HG03571 (cell line): ENCODE measurements around the gene FLVCR2.

ENCODE experiments used
- ATAC-seq: cut with Tn5 transposase; IDR thresholded peaks from one replicate; pipeline ENCODE4 v1.9.1; 2021; ENCODE audit not compliant: unreplicated experiment

FLVCR2 gene

DNA sequence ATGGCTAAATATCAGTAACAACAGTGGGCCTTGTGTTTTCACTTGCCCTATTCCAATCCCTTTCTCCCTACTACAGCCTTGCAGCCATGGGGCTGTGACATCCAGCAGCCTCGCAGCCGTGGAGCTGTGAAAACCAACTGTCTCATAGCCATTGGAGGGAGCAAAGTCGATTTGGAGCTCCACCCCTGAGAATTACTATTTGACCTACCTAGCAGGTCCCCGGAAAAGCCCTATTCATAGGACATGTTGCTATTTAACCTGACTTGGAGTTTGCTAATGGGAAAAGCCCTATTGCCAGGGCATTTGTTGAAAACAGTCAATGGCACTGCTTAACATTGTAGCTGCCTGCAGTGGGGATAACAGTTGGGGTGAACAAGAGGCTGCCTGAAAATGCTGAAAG lies 49.0 kb downstream of the FLVCR2 start:
- ATAC-seq = no peak

DNA sequence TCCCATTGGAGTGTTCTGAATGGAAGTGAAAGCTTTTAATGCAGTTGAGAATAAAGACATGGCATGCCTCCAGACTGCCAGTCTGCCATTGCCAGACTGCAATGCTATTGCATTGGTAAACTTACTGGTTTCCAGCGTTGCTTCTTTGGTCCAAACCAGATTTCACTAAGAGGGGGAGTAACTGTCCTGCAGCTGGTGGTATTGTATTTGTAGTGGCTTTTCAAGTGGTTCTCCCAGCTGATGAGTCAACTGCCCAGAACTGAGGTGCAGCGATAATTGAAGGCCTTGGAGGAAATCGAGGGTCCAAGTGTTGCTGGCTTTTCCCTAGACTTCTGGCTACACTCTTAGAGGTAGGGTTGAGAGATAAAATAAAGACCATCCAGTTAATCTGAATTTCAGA lies 50.4 kb downstream of the FLVCR2 start:
- no peak for ATAC-seq

DNA sequence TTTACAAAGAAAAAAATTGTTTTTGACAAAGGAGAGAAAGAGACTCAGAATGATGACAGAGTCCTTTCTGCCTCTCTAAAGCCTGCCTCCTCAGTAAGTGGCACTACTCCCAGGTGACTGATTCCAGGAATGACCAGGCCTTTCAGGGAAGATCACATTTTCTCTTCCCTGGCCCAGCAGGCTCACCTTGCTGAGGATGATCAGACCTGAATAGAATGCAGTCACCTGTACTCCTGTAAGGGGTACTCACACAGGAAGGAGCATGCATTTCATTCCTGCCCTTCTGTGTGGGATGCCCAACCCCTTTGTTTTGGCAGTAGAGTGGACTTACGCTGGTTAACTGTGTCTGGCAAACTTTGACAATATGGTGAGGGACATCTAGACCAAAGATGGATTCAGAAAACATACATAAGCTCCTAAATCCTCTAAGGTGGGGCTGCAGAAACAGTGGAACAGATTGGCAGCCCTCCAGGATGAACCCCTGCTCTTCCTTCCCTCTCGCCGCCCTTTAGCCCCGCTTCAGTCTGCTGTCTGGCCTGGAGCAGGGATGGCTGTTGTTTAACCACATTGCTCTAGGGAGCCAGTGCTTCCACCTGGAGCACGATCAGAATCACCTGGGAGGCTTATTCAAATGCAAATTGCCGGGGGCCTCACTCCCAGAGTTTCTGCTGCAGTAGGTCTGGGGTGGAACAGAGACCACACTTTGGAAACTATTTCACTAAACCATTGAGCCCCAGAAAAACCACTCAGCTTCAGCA lies 52.5 kb downstream of the FLVCR2 start:
- ATAC-seq = no peak

DNA sequence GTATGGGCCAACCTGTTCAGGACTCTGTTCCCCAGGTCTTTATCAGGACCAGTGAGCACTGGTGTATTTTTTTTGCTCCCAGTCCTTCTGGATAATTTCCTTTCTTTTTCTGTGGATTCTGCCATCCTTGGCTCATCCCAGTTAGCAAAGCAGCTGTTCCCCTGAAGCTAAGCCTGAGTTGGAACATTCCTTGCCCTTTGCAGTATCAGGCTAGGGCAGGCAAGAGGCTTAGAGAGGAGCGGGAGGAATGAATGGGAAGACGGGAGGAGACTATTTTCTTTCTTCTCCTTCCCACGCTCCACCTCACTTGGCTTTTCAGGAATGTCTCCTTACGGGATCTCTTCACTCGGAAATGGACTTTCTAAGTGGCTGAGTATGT lies 53.0 kb downstream of the FLVCR2 start:
- ATAC-seq = no peak

DNA sequence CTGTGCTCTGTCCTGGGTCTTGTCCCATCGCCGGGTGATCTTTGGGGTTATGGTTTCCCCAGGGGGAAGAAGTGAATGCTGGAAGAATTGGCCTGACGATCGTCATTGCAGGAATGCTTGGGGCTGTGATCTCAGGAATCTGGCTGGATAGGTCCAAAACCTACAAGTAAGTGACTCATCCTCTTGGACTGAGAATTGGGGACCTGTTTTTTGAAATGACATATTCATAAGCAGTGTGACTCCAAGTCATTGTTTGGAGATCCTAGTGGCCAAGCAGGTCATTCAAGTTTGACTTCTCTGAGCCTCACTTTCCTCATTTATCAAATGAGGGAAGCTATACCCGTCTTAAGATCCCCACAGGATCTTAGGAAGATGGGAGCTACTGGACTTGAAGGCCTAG lies 56.4 kb downstream of the FLVCR2 start:
- ATAC-seq = no peak

DNA sequence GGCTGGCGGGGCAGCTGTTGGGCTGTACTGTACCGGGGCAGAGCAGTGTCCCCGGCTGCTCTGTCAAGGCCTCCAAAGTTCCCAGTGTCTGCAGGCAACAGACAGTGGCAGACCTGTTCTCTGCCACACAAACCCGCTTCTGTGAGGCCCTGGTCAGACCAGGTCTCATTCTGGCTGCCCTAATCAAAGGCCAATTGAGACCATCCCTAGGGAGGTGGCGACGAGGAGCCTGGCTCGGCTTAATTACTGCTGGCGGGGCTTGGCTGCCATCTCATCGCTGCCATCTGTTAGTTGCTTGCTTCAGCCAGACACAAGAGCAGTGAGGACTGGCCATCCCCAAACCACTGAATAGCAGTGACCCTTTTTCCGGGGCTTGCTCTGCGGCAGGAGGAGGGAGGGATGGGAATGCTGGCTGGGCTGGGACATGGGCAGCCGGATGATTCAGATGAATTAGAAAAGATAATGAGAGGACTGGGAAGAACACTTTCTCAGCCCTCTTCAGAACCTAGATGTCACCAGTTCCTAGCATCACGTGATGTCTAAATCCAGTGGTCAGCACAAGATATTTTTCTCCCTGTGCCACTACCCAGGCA lies 57.8 kb downstream of the FLVCR2 start:
- ATAC-seq = no peak

DNA sequence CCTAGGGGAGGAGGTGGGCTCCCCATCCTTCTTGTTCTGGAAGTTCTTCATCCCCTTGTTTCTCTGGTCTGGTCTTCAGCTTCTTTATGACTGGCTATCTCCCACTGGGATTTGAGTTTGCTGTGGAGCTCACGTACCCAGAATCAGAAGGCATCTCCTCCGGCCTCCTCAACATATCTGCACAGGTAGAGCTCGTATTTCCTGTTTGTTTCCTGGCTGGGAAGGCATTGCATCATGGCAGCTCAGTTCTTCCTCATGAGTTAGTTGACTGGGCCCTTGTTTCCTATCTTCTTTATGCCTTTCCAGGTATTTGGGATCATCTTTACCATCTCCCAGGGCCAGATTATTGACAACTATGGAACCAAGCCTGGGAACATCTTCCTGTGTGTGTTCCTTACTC lies 62.5 kb downstream of the FLVCR2 start:
- no peak for ATAC-seq

DNA sequence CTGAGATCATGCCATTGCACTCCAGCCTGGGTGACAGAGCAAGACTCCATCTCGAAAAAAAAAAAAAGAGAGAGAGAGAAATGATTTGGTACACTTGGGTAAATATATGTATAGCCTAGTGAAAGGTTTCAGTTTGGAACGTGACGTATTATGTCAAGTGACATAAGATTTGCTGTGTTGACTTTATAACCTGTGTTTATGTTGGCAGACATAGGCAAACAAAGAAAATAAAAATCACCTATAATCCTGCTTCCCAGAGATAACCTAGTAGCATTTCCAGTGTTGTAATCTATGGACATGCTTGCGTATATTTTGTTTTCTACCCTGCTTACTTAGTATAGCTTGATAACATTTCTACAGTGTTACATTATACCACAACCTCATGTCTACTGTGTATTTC lies 65.6 kb downstream of the FLVCR2 start:
- no peak for ATAC-seq

DNA sequence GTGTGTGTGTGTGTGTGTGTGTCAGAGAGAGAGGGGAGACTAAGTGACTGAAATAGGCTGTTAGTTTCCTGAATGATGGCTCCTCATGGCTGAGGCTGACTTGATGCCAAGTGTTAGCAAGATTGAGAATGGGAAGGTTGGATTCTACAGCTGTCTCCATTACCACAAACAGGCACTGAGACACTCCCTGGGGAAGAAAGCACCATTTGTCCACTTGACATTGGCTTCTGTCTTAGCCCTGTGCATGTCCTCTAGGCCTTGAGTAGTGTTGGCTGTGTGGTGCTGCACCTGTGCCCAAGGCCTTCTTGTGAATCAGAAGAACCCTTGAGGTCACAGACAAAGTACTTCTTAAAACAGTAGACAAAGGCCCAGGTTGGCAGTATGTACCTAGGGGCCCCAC lies 66.6 kb downstream of the FLVCR2 start:
- ATAC-seq = no peak

DNA sequence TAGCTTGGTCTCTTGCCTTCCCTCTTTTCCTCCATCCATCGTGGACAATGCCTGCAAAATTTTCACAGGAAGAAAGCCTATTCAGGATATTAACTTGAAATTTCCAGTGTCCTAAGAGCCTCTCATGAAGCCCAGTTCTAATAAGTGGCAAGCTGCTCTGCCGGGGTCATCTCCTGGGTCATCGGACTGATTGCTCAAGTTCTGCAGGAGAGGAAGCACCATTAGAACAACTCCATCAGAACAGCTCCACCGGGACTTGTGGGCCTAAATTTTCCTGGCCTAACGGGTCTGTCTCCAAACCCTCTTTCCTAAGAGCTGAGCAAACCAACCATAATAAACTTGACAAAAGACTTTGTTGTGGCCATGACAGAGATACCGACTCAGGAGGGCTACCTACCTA lies 68.3 kb downstream of the FLVCR2 start:
- no peak for ATAC-seq

DNA sequence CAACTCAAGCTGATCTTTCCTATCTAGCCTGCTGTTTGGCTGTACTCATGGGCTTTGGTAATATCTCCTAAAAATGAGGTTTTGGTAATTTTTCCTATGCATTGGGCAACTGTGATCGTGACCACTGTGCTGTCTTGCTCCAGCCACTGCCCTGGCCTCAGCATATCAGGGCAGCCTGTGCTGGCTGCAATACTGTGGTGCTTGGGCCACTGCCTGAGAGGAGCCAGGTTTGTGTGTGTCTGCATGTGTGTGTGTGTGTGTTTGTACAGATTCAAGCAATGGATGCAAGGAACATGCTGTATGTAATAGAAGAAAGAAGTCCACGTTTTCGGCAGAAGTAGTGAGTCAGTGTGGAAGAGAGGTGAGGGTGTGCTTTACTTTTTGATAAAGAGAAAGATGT lies 69.2 kb downstream of the FLVCR2 start:
- no peak for ATAC-seq

DNA sequence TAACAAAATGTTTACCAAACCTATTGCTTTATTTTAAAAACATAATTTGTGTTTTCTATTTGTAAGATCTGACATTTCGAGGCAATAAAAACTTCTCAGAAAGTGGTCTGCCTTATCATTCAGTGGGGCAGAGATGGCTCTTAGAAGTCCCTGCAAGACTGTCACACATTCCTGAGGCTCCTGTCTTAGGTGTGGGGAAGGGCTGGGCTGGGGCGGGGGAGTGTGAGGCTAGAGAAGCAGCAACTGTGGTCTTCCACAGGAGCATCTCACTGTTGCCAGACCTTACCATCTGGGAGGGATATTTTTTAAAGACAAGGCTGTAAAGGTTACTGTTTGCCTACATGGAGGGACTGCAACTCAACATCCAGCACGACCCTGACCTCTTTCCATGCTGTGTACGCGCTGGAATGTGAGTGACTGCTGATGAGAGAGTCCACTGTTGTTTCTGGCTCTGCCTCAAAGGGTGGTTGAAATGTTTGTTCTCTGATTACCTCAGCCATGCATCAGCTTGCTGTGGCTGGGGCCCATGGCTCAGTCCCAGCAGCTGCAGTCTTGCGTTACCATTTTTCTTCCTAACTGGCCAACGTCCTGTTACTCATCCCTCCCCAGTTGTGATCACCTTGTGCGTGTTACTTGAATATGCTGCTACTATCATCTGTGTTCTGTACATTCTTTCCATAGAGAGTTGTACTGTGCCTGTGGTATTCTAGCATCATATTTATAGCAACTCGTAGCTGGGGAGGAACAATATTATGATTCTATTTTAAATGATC lies 69.8 kb downstream of the FLVCR2 start:
- ATAC-seq = no peak

DNA sequence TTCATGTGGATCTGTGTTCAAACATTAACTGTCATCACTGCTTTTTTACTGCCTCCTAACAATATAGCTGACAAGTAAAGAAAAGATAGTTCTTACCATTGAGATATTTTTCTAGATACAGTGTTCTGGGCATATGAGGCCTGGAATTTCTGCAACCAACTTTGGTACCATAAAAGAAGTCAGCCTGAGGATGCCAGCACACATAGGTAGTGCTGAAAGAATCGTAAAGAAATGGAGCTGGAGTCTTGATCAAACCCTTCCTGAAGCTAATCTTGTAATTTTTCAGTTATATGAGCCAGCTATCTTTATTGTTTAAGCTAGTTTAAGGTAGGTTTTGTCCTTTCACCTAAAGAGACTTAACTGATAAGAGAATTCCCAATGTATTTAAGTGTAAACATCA lies 70.9 kb downstream of the FLVCR2 start:
- ATAC-seq = no peak

DNA sequence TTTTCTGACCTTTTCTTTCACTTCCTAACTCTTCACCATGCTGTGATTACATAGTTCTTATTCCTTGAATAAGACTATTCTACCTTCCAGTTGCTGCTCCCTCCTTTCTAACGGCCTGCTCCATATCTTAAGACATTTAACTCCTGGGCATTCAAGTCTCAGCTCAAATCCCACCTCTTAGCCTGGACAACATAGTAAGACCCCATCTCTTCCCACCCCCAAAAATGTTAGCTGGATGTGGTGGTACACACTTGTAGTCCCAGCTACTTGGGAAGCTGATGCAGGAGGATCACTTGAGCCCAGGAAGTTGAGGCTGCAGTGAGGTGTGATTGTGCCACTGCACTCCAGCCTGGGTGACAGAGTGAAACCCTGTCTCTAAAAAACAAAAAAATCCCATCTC lies 71.4 kb downstream of the FLVCR2 start:
- no peak for ATAC-seq

DNA sequence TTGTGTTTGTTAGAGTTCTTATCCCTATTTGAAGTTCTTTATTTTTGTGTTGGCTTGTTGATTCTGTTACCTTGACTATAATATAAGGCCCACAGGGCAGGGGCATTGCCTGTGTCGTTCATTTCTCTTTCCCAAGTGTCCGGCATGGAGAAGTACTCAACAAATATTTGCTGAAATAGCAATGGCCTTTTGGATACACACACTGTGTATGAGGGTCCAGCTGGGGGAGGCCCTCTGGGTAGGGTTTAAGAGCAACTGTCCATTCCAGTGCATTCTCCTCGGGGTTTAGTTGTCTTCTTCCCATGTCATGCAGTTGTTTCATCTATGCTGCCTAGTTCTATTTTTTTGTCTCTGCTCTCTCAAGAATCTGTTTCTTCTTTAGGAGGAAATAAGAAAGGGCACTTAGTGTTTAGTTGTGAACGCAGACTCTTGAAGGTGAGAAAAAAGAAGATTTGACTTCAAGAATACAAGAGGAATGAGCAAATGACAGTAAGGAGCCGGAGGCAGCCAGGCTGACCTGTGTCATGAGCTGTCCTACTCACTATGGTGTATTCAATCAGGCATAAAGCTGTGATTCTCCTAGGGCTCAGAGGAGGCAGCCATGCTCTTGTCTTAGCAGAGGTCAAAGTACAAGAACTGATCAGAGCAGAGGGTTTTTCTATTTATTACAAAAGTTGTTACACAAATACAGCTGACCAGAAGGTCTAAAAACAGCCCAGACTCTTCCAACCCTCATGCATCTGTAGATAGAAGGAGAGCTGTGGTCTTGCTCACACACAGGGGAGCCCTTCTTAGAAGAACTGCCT lies 72.0 kb downstream of the FLVCR2 start:
- no peak for ATAC-seq

DNA sequence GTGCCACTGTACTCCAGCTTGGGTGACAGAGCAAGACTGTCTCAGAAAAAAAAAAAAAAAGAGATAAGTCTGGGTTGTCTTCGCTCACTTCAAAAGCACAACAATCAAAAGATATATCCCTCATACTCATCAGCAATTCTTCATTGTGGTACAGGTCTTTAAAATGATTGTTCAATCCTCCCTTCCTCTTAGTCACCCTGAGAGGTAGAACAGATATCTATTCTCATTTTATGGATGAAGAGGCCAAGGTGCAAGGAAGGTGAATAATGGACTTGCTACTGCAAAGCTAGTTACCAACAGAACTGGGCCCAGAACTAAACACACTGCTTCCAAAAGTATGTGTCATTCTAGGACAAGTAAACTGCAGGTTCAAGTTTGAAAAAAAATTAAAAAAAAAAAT lies 75.1 kb downstream of the FLVCR2 start:
- ATAC-seq = no peak

DNA sequence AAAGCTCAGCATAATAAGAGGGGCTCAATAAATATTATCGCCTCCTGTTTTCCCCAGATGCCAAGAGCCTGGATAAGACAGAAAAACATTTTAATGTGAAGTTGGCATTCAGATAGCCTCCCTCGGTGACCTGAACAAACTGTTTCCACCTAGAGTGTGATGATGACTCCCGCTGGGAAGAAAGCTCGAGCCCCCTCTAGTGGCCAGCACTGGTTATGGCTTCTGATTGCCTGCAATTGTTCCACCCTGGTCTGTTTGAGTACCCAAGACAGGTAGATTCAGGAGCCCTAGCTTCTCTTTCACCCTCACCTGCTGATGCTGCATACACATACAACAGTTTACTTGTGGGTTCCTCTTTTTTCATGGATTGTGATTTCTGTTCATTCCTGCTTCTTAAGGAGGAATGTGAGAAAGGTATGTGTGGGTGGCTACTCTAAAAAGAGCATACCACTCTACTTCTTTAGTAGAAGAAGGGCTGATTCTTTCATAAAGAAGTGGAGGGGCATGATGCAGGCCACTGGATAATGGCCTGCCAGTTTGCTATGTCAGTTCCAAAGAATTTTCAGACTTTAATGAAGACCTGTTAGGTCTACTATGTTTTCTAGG lies 75.8 kb downstream of the FLVCR2 start:
- no peak for ATAC-seq

DNA sequence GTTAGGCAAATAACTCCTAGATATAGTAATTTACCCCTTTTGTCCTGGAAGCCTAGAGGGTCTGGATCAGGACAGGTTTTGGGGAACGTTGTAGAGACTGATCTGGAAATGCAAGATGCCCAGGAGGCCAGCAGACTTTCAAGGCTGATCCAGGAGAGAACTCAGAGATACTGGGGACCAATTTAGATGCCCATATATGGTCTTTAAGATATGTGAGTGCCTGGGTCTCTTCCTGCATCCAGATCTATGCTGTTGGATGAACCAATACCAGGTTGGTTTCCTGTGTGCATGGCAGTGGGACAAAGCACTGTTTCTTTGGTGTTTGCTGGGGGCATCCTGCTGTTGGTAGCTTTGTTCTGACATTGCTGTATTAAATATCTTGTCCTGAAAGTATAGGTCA lies 76.8 kb downstream of the FLVCR2 start:
- no peak for ATAC-seq

DNA sequence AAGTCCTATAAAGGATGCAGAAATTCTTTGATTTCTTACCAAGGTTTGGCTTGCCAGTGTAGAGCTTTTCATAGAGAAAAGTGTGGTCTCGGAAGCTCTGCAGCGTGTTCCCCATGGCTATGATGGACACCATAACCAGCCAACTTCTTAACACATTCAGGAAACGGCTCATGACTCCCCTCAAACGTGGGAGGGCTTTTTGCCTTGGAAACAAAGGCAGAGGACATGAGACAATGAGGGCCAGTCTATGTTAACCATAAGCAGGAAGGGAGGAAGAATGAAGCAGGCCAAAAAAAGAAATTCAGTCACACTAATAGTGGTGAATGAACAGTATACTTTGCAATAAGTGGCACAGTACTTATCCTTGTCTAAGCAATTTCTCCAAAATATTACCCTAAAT lies 78.9 kb downstream of the FLVCR2 start:
- no peak for ATAC-seq

DNA sequence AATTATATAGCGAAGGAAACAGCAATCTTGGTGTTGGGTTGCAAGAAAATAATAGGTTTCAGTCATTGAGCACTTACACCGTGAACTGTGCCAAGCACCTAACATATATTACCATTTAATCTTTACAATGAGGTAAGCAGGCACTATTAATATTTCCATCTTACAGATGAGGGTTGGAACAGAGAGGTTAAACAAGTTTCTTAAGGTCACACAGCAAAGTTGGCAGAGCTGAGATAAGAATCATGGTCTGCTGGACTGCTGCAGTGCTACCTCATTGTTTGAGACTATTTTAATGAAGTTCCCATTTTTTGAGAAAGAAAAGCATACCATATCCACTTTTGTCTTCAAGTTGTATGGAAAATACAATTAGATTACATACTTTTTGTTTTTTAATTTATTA lies 80.5 kb downstream of the FLVCR2 start:
- no peak for ATAC-seq

DNA sequence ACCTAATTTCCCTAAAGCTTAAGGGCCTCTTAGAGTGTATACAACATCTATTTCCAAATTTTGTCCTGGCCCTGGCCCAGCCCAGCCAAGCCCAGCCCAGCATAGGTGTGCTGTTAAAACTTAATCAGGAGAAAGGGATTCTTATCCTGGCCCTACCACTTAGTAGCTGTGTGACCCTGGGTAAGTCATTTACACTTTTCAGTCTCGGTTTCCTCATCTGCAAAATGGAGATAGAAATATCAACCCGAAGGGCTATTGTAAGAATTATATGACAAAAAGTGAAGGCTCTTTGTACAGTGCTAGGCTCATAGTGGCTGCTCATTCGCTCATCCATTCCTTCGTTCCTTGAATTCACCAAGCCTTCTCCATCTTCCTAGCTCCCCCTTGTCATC lies 81.8 kb downstream of the FLVCR2 start:
- ATAC-seq = no peak
